Measurements from ENCODE around the gene ZIC5. TPM values are rescaled to one million over a fixed set of nuclear protein-coding genes. Genes with fewer than 3 reads are reported as not detected.
A peak's percentile ranks its signal among the peaks of the same experiment; 100 is the strongest.

ZIC5 gene
- total RNA-seq, 1 donor from 2014 or later, result 0.27 TPM

DNA sequence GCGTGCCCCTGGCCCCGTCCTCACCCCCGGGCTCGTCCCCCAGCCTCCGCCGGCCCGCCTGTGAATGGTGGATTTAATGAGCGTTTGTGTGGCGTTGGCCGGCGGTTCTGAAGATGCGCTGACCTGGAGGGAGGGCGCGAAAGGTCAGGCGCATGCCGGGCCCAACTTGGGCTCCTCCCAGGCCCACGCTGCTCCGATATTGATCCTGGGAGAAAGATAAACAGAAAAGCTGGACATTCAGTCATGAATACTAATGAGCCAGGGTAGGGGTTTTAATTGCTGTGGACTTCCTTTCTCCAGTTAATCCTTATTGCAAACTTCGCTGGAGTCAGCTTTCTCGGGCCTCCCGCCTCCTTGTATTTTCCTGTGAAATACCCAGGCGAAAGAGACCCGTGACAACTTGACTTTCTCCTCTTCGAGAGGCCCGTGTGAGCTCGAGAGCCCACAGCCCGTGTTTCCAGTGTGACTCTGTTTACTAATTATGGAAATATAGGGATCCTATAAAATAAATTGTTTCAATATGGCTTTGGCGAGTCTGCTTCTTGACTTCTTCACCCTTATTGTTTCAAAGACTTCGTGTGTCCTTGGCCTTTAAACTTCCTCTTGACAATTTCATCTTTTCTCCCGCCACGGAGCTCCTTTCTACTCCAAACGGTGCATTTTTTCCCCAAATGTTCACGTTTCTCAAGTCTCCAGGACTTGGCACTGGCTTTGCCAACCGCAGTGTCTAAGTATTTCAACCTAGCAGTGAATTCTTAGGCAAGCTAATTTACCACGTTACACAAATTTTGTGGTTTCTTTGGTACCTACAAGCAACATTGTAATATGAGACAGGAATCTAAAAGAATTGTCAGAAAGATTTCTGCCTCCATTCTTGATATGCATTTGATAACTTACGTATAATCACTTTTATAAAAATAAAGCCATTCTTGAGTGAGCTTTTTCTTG lies 20.5 kb upstream of the ZIC5 start:
- H2AFZ ChIP-seq (ENCODE audit: low read depth, low read length), result no peak overlapping the region
- Mint-ChIP-seq H3K36me3 (ENCODE audit: low read depth, unreplicated experiment) (no peaks in the 10 kb centered on the region), H3K9me3 (ENCODE audit: unreplicated experiment) (peaks cover 8% of the 10 kb centered on the region), H3K4me3 (ENCODE audit: unreplicated experiment) (no peak overlapping the region), H3K27ac (ENCODE audit: unreplicated experiment) (no peak overlapping the region), H3K27me3 (ENCODE audit: low read depth, unreplicated experiment) (peaks cover 91% of the 10 kb centered on the region), H3K4me1 (ENCODE audit: low read depth, unreplicated experiment) (peaks cover 9% of the 10 kb centered on the region)
- no peak overlapping the region for H3K4me3 ChIP-seq (ENCODE audit: insufficient read depth, low read depth, low read length)
- peaks cover 54% of the 10 kb centered on the region for H3K27me3 ChIP-seq (ENCODE audit: insufficient read depth, low read length)
- no peaks in the 10 kb centered on the region for H3K9me3 ChIP-seq (ENCODE audit: insufficient read depth, low read depth, low read length)
- no peaks in the 10 kb centered on the region for H3K36me3 ChIP-seq (ENCODE audit: insufficient read depth, low read length)
- no peaks in the 10 kb centered on the region for H4K20me1 ChIP-seq (ENCODE audit: insufficient read depth, low read length)
- peaks cover 10% of the 10 kb centered on the region for H3K79me2 ChIP-seq (ENCODE audit: insufficient read depth, low read length)
- TF ChIP-seq, protein P1, sequence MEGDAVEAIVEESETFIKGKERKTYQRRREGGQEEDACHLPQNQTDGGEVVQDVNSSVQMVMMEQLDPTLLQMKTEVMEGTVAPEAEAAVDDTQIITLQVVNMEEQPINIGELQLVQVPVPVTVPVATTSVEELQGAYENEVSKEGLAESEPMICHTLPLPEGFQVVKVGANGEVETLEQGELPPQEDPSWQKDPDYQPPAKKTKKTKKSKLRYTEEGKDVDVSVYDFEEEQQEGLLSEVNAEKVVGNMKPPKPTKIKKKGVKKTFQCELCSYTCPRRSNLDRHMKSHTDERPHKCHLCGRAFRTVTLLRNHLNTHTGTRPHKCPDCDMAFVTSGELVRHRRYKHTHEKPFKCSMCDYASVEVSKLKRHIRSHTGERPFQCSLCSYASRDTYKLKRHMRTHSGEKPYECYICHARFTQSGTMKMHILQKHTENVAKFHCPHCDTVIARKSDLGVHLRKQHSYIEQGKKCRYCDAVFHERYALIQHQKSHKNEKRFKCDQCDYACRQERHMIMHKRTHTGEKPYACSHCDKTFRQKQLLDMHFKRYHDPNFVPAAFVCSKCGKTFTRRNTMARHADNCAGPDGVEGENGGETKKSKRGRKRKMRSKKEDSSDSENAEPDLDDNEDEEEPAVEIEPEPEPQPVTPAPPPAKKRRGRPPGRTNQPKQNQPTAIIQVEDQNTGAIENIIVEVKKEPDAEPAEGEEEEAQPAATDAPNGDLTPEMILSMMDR (IDR thresholded peaks at IDR 0.05; ENCODE audit: insufficient read depth, low read depth, low read length), result no peak
- peak; percentile 56 for TF ChIP-seq EZH2 (IDR thresholded peaks at IDR 0.05; ENCODE audit: insufficient read depth, low read length)
- no peak overlapping the region for H3K9ac ChIP-seq (ENCODE audit: low read length)
- DNase-seq (ENCODE audit: low read depth) (peak; percentile 29), FAIRE-seq (no peak)
- H3K4me2 ChIP-seq (ENCODE audit: low read length), result peak overlapping the region; percentile 18
- H3K4me1 ChIP-seq (ENCODE audit: insufficient read depth, low read length), result peaks cover 7% of the 10 kb centered on the region
- H3K27ac ChIP-seq (ENCODE audit: low read depth, low read length), result peak overlapping the region; percentile 17

DNA sequence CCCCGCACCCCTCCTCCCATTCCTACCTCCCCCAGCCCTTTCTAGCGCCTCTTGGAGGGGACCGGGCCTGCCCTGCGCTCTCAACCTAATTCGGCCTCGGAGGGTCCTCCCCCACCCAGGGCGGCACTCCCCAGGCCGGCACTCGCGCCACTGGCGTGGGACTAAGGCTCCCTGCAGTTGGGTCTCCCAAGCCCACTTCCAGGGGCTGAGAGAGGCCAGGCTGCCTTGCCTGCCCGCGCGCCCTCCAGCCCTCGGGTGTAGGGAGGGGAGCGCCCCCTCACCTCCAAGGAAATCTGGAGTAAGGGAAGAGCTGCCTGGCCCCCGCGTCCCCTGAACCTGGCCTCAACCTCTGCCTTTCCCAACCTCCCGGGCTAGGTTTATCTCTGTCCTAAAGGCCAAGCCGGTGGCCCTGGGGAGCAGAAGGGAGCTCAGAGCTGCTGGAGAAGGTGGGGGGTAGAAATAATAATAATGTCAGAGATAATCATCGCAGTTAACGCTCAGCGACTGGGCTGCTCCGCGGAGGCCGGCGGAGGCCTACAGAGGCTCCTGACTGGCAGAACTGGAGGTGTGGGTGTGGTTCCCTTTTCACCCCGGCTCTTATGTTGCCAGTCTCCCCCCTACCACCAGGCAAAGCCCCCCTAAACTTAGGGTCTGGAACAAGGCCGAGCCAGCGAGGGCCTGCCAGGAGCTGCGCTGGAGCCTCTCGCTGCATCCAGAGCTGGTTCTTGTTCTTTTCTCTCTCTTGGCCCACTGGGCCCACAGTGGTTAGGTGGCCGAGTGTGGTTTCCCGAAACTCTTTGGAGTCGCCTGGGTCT lies 19.7 kb upstream of the ZIC5 start:
- H3K4me3 ChIP-seq (ENCODE audit: insufficient read depth, low read depth, low read length), result no peak overlapping the region

More for the DNA sequence above, 19.7 kb upstream of the ZIC5 start:
- no peak overlapping the region for H3K27ac Mint-ChIP-seq (ENCODE audit: unreplicated experiment)
- peak overlapping the region; percentile 26 for H2AFZ ChIP-seq (ENCODE audit: low read depth, low read length)
- H3K27me3 Mint-ChIP-seq (ENCODE audit: low read depth, unreplicated experiment), result peaks cover 94% of the 10 kb centered on the region
- FAIRE-seq (no peak), DNase-seq (ENCODE audit: low read depth) (no peak)
- peaks cover 54% of the 10 kb centered on the region for H3K27me3 ChIP-seq (ENCODE audit: insufficient read depth, low read length)
- no peaks in the 10 kb centered on the region for H3K36me3 ChIP-seq (ENCODE audit: insufficient read depth, low read length)
- peak overlapping the region; percentile 55 for H3K4me2 ChIP-seq (ENCODE audit: low read length)
- TF ChIP-seq, protein P1 (IDR thresholded peaks at IDR 0.05; ENCODE audit: insufficient read depth, low read depth, low read length), result no peak
- TF ChIP-seq EZH2 (IDR thresholded peaks at IDR 0.05; ENCODE audit: insufficient read depth, low read length), result no peak
- peak overlapping the region; percentile 17 for H3K27ac ChIP-seq (ENCODE audit: low read depth, low read length)
- H3K9ac ChIP-seq (ENCODE audit: low read length), result no peak overlapping the region
- peaks cover 19% of the 10 kb centered on the region for H3K79me2 ChIP-seq (ENCODE audit: insufficient read depth, low read length)
- no peaks in the 10 kb centered on the region for H3K9me3 ChIP-seq (ENCODE audit: insufficient read depth, low read depth, low read length)
- peaks cover 9% of the 10 kb centered on the region for H3K4me1 ChIP-seq (ENCODE audit: insufficient read depth, low read length)
- H3K9me3 Mint-ChIP-seq (ENCODE audit: unreplicated experiment), result peaks cover 8% of the 10 kb centered on the region
- H3K36me3 Mint-ChIP-seq (ENCODE audit: low read depth, unreplicated experiment), result no peaks in the 10 kb centered on the region
- peaks cover 9% of the 10 kb centered on the region for H3K4me1 Mint-ChIP-seq (ENCODE audit: low read depth, unreplicated experiment)
- no peak overlapping the region for H3K4me3 Mint-ChIP-seq (ENCODE audit: unreplicated experiment)
- H4K20me1 ChIP-seq (ENCODE audit: insufficient read depth, low read length), result no peaks in the 10 kb centered on the region
